Activated CD4-positive, alpha-beta T cell treated with anti-CD3 and anti-CD28 coated beads for 48 hours (primary cell): ENCODE measurements around the gene ARHGAP4.

Source experiments
- DNase-seq: peaks from one replicate; pipeline ENCODE4 v3.0.0-alpha.2; 2020

Gene ARHGAP4

DNA sequence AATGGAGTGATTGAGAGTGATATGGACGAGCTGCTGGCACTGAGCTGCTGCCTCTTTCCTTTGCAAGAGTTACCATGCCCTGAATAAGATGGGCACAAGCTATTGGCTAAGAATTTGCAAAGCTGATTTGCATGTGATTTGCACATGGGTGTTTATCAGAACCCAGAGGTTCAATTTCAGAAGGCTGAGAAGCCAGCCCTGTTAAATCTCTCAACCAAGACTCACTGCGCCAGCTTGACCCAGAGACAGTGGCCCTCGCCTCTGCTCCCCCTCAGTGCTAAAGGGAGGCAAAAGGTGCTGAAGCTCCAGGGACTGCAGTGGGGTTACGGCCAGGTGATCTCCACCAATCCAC, 701 bp downstream of the ARHGAP4 start:
- DNase-seq: no peak

DNA sequence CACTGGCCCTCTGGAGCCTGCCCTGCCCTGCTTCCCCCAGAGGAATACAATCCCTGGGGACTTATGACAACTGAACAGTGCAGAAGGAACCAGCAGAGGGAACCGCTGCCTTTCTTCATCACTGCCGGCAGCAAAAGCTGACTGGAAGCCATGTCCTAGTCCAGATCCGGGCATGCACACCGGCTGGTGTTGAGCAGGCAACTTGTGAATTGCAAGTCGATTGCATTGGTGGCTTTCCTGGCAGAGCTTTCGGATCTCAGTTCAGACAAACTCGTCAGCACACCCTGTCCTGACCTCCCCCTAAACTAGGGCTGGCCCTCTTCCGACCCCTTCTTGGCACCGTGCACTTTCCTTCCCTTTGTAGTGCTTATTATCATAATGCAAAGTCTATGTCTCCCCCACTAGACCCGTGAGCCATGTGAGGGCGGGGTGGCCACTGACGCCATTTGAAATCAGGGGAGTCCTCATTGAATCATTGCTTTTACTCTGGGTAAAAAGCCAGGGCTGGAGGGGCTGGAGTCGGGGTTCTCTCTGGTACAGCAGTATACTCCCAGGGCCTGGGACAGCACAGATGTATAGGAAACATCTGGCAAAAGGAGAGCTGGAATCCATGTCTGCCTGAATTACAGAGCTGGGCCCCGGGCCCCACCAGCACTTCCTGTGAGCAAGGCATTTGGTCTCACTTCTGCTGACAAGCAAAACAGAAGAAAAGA, 1.8 kb downstream of the ARHGAP4 start:
- DNase-seq: peak; percentile 46

DNA sequence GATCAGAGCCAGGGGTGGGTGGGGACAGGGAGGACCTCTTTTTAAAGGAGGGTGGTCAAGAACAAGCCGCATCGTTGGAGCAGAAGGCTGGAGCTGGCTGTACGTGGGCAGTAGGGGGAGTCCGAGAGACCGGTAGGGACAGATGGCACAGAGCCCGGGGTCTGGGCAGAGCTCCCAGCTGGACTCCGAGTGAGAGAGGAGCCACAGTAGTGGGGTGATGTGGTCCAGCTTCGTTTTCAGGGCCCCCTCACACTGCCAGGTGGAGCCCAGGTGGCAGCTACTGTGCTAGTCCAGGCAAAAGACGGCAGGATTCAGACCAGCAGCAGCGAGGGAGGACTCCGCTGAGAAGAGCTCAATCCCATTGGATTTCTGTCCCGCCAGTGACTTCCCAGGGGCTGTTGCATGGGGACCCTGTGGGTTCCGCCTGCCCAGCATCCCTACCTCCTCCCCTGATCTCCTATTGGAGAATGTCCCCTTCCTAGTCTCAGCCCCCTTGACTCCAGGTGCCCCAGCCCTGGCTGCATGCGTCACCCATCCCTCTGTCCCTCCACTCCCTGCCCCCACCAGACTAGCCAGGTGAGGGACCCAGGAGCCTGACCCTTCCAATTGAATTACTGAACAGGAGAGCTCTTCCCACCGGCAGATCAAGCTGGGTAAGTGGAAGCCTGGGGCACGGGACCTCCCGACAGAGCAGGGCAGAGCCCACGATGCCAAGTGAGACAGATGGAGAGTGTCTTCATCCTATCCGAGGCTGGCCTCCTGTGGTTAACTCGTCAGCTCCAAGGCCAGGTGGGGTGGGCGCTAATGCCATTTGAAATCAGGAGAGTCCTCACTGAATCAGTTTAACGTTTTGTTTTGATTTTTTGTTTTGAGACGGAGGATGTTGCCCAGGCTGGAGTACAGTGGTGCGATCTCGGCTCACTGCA, 2.9 kb downstream of the ARHGAP4 start:
- DNase-seq: no peak

DNA sequence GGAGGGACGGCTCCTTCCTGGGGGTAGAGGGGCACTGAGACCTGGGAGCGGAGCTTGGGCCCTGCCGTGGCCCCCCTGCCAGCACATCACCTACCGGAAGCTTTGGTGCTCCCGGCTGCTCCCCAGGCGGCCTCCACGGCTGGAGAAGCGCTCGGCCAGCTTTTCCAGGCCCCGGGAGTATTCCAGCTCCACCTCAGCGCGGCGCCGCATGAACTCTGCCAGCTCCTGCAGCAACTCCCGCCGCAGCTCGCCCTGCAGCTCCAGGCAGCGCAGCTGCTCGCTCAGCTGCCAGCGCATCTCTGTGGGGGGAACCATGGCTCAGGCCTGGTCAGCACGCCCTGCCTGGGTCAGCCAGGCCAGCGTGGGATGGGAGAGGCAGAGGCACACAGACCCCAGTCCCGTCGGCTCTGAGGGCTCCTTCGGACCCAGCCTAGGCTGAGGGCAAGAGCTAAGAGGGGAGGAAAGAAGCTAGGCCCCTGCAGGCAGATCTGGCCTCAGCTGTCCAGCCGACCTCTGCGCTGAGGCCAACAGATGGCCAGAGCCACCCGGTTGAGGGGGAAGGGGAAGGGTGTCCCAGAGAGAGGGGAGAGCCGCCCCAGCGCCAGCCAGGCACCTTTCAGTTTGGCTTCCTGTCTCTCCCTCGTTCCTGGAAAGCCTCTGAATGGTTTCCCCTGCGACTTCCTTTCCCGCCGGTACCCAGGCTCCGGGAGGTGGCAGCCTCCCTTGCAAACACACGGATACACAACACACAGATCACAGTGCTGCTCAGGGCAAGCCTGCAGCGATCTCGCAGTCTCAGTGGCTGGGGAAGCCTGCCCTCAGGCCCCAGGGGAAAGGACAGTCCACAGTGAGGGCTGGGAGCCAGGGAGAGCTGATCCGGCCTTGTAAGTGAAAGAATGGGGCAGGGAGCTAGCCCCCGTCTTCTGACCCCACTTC, 4.3 kb downstream of the ARHGAP4 start:
- no peak for DNase-seq

DNA sequence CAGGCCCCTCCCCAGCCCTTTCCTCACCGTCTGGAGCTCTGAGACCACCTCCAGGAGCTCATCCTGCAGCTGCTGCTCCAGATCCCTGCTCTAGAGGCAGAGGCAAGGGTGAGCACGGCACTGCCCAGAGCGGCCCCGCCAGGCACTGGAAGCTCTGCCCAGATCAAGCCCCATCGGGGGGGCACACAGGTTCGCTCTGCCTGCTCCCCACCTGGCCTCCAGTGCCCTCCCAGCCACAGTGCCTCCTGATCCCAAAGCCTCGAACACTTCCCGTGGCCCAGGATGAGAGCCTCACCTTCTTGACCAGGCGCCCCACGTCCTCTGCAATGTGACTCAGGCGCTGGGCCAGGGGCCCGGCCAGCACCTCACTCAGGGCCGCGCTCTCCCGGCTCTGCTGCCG, 5.0 kb downstream of the ARHGAP4 start:
- DNase-seq: no peak

DNA sequence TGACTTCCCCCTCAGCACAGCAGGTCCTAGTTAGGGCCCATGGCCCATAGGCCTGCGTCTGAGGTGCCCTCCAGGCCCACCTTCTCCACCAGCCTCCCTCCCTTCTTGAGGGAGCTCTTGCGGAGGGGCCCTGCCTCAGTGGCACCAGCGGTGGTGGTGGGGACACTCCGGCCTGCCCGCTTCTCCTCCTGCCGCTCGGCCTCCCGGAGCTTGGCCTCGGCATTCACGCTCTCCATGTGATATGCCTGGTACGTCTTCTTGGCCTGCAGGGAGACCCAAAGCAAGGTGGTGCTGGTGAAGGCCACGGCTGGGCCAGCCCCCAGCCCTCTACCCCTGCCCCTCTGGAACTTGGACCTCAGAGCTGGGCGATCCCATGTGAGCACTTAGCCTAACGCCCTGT, 5.5 kb downstream of the ARHGAP4 start:
- no peak for DNase-seq

DNA sequence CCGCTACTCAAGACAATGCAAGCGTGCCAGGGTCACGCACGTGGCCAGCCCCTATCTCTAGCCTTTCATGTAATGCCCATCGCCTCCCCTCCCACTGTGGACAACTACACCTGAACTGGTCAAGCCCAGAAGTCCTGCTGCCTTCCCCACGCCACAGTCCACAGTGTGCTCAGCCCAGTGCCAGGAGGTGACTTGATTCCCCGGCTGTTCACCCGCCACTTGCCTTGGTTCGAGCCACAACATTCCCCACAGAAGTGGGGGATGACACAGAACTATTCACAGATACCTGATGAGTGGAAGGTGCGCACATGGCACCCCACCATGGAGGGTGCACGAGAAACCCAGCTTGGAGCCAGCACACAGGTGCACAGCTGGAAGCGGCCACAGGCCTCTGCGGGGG, 6.8 kb downstream of the ARHGAP4 start:
- no peak for DNase-seq

DNA sequence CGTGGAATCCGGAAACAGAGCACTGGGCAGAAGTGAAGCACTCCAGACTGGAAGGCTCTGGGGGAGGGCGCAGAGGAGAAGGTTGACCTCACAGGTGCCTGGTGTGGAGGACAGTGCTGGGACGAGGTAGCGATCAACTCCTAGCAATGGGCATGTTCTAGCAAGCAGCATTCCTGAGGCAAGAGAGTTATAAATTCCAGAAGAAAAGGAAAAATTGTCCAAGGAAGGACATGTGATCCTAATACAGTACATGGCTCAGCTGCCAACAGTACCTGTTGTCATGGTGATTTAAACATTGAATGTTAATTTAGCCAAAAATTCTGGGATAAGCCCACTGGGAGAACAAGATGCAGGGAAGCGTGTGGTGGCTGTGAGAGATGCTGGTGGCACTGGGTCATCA, 8.2 kb downstream of the ARHGAP4 start:
- DNase-seq: no peak

DNA sequence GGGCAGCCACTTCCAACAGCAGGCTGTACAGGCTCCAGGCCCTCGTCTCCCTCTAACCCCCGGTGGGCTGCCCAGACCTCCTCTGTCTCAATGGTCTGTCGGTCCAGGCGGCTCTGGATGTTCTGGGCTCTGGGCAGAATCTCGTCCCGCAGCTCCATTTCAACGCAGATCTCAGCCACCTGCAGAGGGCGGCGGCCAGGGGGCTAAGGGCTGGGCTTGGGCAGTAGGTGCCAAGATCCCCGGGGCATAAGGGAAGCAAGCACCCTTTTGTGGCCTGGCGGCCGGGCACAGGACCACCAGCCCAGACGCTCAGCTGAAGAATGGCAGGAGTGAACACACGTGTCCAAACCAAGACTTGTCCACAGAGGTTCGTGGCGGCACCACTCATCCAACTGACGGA, 12.4 kb downstream of the ARHGAP4 start:
- DNase-seq: no peak

DNA sequence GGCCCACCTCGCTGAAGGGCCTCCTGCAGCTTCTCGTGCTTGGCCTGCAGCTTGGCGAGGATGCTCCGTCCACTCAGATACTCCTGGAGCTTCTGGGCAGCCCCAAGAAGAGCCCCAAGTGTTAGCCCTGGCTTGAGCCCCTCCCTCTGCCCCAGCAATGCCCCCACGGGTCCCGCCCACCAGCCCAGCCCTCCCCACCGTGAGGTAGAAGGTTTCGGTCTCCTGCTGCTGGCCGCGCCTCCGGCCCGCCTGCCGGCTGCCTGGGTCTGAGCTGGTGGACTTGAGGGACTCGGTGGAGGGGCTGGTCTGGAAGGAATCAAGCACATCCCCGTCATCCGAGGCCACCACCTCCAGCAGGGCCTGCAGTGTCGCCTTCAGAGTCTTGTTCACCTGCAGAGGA, 12.9 kb downstream of the ARHGAP4 start:
- DNase-seq: no peak

DNA sequence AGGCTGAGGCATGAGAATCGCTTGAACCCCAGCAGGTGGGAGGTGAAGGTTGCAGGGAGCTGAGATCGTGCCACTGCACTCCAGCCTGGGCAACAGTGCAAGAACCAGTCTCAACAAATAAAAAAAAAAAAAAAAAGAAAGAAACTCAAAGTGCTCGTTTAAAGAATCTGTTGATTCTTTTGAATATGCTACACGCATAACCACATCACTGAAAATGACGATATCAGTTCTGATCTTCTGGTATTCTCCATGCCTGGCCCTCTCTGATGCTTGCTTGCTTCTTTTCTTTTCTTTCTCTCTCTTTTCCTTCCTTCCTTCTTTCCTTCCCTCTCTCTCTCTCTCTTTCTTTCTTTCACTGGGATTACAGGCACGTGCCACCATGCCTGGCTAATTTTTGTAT, 14.3 kb downstream of the ARHGAP4 start:
- DNase-seq: no peak

DNA sequence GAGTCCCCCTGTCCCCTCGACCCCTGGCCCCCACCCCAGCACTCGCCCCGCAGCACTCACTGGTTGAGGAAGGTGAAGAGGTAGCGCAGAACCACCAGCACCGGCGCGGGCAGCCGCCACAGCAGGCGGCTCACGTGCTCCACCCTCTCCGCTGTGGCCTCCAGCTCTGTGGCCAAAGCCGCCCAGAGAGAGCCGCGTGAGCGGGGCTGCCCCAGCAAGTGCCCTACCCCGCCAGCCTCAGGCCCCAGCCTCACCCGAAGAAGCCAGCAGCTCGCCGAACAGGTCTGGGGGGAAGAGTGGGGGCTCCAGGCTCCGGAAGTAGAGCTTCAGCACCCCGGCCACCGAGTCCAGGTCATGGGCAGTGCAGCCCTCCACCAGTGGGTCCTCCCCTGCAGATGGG, 15.6 kb downstream of the ARHGAP4 start:
- no peak for DNase-seq

DNA sequence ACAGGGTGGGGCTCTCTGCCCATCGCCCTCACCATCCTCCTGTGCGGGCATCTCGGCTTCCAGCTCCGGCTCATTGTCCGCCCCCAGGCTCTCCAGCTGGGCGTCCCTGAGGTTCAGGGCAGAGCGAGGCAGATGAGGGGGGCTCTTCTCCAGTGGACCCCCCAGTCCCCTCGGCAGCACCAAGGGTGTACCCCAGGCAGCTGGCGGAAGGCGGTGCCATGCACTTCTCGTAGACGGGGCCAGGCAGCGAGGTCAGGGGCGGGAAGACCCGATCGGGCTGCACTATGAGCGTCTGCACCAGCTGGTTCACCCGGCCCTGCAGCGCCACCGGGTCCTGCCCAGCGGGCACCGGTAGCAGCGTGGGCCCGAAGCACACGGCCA, 16.1 kb downstream of the ARHGAP4 start:
- no peak for DNase-seq

DNA sequence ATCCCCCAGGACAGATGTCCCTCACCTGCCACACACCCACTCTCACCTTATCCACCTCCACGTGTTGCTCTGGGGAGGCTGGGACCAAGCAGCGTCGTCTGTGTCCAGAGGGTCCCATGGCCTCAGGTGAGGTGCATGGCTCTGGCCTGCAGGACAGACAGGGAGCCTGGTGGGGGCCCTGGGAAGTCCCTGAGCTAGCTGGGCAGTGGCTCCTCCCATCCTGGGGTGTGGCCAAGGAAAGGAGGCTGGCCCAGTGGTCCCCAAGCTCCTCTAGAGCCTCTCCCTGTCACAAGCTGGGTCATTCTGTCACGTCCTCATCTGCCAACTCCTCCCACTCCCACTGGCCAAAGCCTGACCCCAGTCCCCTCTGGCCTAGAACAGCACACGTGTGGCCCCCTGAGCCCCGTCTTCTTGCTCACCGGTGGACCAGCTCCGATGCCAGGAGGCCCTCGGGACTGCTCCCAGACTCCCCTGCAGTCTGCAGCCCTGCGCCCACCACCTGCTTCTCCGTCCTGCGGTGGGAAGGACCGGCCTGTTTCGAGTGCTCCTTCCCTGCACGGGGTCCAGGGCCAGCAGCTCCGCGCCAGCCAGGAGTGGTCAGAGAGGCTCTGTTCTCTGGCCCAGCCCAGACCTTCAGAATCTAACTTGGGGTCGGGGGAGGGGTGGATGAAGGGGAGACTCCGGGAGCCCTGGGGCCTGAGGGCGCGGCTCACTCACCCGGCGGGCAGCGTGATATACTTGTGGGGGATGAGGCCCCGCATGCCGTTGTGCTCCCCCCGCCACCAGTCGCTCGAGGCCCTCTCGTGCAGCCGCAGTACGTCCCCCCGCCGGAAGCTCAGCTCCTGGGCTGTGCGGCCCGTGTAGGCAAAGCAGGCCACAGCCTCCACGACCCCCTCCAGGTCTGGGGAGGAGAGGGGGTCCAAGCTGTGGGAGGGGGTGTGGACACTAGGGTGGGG, 16.8 kb downstream of the ARHGAP4 start:
- DNase-seq: no peak

DNA sequence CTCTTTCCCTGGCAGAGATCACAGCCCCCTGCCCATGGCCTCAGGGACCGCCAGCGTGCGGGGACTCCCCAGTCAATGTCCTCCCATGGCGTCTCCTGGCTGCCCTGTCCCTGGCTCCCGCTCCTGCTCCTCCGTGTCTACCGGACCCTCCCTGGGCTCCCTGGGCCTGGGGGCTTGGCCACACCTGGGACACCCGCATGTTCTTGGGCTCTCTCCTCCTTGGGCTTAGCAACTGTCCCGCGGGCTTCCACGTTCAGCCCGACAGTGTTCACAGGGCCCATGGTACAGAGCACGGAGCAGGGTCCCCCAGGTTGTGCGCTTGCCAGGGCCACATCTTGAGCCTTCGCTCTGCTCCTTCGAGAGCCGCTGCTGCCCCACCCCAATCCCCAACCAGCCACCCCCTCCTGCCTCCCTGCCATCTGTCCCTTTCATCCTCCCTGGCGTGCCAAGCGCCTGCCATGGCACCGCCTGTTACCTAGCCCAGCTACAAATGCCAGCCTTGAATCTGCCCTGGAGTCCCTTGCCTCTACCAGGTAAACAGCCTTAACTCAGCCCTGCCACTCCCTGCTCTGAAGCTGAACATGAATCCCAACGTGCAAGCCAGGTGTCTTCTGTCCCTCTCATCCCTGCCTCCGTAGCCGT, 17.7 kb downstream of the ARHGAP4 start:
- DNase-seq: no peak

DNA sequence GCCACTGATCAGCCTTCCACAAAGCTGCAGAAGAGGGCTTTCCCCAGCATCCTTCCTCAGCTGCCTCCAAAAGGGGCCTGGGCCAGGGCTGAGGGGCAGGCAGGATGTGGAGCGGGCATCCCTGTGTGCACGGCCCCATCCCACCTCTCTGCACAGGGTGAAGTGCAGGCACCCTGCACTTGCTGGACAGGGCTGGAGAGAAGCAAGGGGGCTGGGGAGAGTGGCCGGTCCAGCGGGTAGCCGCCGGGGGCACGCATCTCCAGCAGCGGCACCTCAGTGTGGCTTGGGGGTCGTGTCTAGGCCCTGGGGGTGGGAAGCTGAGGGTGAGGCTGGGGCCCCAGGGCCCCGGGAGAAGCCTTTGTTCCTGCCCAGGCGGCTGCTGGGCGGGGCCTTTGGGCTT, 18.6 kb downstream of the ARHGAP4 start:
- DNase-seq: no peak

DNA sequence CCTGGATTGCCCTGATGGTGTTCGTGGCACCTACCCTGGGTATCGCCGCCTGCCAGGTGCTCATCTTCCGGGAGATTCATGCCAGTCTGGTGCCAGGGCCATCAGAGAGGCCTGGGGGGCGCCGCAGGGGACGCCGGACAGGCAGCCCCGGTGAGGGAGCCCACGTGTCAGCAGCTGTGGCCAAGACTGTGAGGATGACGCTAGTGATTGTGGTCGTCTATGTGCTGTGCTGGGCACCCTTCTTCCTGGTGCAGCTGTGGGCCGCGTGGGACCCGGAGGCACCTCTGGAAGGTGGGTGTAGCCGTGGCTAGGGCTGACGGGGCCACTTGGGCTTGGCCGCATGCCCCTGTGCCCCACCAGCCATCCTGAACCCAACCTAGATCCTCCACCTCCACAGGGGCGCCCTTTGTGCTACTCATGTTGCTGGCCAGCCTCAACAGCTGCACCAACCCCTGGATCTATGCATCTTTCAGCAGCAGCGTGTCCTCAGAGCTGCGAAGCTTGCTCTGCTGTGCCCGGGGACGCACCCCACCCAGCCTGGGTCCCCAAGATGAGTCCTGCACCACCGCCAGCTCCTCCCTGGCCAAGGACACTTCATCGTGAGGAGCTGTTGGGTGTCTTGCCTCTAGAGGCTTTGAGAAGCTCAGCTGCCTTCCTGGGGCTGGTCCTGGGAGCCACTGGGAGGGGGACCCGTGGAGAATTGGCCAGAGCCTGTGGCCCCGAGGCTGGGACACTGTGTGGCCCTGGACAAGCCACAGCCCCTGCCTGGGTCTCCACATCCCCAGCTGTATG, 19.7 kb downstream of the ARHGAP4 start:
- DNase-seq: no peak

DNA sequence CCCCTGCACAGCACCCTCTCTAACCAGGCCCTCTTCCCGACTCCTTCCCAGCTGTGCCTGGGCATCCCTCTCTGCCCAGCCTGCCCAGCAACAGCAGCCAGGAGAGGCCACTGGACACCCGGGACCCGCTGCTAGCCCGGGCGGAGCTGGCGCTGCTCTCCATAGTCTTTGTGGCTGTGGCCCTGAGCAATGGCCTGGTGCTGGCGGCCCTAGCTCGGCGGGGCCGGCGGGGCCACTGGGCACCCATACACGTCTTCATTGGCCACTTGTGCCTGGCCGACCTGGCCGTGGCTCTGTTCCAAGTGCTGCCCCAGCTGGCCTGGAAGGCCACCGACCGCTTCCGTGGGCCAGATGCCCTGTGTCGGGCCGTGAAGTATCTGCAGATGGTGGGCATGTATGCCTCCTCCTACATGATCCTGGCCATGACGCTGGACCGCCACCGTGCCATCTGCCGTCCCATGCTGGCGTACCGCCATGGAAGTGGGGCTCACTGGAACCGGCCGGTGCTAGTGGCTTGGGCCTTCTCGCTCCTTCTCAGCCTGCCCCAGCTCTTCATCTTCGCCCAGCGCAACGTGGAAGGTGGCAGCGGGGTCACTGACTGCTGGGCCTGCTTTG, 20.5 kb downstream of the ARHGAP4 start:
- DNase-seq: no peak

DNA sequence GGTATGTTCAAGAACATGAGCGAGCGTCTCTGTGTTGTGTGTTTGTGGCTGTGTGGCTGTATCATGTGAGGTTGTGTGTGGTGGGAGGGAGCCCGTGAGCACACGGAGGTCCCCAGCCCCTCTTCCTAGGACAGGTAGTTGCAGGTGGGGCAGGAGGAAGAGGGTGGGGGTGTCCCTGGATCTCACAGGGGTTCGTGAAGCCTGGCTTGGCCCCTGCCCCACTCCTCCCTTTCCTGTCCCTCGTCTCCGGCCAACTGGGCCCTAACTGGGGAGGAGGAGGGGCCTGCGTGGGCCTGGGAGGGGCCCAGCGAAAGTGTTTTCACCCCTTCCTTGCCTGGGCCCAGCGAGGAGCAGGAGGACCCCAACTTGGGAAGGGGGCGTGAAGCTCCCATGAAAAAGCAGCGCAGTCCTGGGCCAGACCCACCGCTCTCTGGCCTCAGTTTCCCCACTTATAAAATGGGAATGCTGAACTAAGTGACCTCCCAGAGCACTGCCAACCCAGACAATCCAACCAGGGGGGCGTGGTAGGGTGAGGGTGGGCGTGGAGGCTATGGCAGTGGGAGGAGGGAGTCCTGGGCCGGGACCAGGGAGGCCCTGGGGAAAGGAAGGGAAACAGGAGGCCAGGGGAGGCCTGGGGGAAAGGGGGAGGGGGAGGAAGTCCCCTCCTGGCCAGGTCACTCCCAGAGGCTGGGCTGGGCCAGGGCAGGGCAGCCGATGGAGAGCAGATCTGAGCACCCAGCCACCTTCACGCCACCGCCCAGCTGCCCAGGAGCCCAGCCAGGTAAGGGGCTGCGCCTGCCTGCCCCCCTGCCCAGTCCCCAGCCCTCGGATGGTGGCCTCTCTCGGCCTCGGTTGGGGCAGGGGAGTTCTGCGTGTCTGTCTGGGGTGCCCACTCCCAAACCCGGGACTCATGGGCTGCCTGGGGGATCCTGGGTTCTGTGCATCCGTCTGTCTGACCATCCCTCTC, 21.8 kb downstream of the ARHGAP4 start, which contains the start of gene AVPR2:
Gene AVPR2, plus strand, starts transcription at position 683 of the 967 bp plus-strand sequence. CDS start 473 bp downstream, outside the sequence.
- DNase-seq: no peak
